GM19395 (cell line): ENCODE results near the gene JAKMIP1.
"Not testable (repeated sequence)": the region's sequence is repeated elsewhere in the genome, so short reads cannot be mapped to it uniquely, and the experiment has no call there.

ENCODE experiments used
- ATAC-seq: cut with Tn5 transposase; IDR thresholded peaks from one replicate; pipeline ENCODE4 v1.9.1; 2021; ENCODE audit warnings: mild to moderate bottlenecking, moderate library complexity; ENCODE audit not compliant: unreplicated experiment

Gene JAKMIP1

GRCh38 chr4:6021831-6022606, 178.3 kb downstream of the JAKMIP1 start:
- ATAC-seq, result no peak

- ATAC-seq, result no peak
These were observed 179.7 kb downstream of the JAKMIP1 start for GRCh38 chr4:6020613-6021012.

DNA sequence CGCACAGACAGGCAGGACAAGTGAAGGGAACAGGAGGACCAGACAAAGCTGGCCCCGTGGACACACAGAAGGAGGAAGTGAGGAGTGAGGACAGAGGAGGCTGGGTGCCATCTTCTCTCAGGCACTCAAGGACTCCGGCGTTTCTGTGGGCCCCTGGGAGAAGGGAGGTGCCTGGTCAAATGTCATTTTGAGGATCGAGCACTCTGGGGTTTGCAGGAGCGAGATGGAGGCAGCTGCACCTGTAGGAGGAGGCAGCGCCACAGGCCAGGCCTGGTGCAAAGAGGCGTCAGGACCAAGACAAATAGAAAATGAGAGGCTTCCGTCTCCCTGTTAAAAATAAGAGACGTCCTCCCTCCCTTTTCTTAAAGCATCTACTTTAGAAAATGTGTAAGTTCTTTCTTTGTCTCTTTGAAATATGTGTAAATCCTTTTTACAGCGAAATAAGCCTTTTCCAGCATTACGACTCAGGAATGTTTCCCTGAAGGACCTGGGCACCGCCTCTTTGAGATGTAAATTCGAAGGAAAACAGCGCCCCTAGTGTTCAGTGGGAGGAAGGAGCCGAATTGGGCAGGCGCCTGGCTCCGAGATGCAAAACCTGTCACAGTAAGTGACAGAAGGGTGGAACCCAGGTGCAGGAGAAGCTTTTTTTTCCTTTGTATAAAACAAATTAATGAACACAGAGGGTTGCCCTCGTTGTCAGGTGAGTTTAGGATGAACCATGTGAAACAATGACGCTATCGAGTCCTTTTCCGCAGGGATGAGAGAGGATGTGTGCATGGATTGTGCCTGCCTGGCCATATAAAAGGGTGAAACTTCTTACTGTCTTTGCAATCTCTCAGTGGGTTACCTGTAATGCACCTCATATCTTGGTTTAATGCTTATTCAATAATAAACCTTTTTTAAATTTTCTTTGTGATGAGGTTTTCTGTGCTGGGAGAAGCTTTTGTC, 180.8 kb downstream of the JAKMIP1 start:
- no peak for ATAC-seq

DNA sequence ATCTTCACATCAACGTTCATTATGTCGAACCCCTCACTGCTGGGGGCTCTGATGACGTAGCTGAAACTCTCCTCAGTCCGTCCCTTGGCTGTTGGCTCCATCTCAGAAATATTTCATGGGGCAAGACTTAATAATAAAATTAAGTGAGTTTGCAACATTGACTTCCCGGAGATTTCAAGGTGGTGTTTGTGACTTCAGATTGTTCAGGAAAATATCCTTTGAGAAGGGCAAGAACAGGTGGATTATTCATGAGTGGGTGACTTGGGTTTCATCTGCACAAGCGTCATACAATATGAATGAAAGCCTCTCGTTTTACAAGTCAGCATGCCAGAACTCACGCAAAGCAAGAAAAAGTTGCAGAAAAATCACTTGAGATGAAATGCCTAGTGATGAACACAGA, 182.0 kb downstream of the JAKMIP1 start, which contains the start of gene C4orf50:
TSS of gene C4orf50 (minus strand) at position 101 of the 400 bp plus-strand sequence.
- no peak for ATAC-seq

- ATAC-seq, result no peak
These were observed 182.5 kb downstream of the JAKMIP1 start for GRCh38 chr4:6017800-6018199.

GRCh38 chr4:6017030-6017429, 183.3 kb downstream of the JAKMIP1 start:
- no peak for ATAC-seq

DNA sequence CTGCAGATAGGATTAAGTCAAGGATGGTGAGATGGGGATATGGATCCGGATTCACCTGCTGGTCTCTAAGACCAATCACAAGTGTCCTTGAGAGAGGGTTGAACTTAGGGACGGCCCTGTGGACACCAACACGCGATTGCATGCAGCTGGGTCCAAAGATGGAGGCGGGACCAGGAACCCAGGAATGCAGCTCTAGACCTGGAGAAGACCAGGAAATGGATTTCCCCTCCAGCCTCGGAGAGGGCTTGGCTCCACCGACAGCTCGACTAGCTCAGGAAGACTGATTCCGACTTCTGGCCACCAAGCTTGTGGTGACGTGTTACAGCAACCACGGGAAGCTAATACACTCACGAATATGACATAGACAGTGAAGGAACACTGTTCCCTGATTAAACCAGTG, 186.8 kb downstream of the JAKMIP1 start:
- no peak for ATAC-seq

GRCh38 chr4:6012200-6012599, 188.1 kb downstream of the JAKMIP1 start:
- ATAC-seq, result no peak

DNA sequence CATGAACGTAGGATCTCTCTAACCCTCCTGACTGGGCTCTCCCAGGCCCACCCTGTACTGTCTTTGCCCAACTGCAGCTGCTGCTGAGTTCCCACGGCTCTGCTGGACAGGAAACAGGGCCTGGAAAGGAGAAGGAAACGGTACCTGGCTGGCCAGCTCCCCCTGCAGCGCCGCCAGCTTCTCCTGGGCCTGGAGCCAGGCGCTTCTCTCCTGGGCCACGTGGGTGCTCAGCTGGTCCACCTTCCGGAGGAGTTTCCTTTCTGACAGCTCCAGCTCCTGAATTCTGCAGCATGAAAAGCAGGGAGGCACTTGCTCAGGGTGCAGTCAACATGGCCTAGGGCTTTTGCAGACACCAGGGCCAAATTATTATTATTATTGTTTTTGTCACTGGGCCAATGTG, 188.7 kb downstream of the JAKMIP1 start:
- no peak for ATAC-seq

GRCh38 chr4:6011271-6011671, 189.1 kb downstream of the JAKMIP1 start:
- no peak for ATAC-seq

DNA sequence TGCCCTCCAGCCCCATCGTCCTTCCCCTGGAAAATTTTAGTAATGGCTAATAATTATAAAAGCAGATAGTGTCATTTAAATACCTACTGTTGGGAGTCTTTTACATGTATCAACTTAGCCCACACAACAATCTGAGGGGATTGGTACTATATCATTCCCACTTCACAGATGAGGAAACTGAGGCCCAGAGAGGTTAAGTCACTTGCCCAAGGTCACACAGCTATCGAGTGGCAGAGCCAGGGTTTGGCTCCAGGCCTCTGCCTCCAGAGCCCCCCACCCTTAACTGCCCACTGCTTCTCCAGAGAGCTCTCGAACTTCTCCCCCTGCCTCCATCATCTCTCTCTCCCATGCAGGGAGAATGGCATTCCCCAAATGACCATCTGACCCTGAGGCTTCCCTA, 189.6 kb downstream of the JAKMIP1 start:
- ATAC-seq, result no peak

DNA sequence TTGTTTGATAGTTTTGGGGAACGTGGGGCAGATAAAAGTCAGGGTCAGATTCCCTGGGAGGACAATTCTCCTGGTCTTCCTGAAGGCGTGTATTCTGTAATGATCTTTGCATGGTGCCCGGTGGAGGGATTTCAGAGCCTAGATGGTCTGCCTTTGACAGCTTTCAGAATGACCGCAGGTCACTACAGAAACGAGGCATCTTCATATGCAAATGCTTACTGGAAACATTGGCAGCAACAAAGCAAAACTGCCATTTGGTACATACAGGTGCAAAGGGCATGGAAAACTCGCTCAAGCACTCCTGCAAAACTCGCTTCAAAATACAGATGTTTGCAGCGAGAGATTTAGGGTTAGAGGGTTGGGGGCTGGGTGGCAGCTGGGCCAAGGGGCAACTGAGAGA, 190.9 kb downstream of the JAKMIP1 start:
- ATAC-seq, result no peak

- no peak for ATAC-seq
These were observed 191.5 kb downstream of the JAKMIP1 start for GRCh38 chr4:6008766-6009385.

GRCh38 chr4:6008092-6008551, 192.2 kb downstream of the JAKMIP1 start:
- no peak for ATAC-seq

DNA sequence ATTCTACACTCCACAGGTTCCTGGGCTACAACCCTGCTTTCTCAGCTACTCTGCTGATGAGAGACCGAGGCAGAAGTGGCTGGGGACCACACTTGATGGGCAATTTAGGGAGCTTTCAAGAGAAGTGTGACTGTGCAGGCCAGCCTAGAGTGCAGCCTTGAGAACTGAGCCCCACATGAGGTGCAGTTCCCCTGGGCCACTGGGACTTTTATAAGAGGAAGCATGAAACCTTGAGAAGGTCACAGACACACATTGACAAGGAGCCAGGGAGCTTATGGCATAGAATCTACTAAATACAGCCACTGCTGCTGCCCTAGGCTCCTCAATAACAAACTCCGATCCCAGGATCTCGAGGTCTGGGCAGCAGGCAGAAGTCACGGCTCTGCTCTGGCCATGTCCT, 195.2 kb downstream of the JAKMIP1 start:
- ATAC-seq, result no peak

- not testable (repeated sequence) for ATAC-seq
These were observed 196.9 kb downstream of the JAKMIP1 start for GRCh38 chr4:6003485-6003884.

GRCh38 chr4:6002926-6003325, 197.4 kb downstream of the JAKMIP1 start:
- ATAC-seq, result no peak

GRCh38 chr4:6002492-6002833, 197.9 kb downstream of the JAKMIP1 start:
- ATAC-seq, result no peak

GRCh38 chr4:6001680-6002491, 198.5 kb downstream of the JAKMIP1 start:
- no peak for ATAC-seq

- ATAC-seq, result no peak
These were observed 200.5 kb downstream of the JAKMIP1 start for GRCh38 chr4:5999830-6000365.
